IPS-20b (cell line): ENCODE results near the gene GUCY1A2.
"Not testable (repeated sequence)": the region's sequence is repeated elsewhere in the genome, so short reads cannot be mapped to it uniquely, and the experiment has no call there.

Source experiments
- H3K27ac ChIP-seq: one replicate; pipeline ENCODE4 v1.5.1; 2013; ENCODE audit warnings: low read length
- H3K27me3 ChIP-seq: 2 replicates; pipeline ENCODE4 v1.6.1; 2013; ENCODE audit warnings: mild to moderate bottlenecking, low read length, inconsistent platforms; ENCODE audit not compliant: insufficient read depth
- H3K36me3 ChIP-seq: 2 replicates; pipeline ENCODE4 v1.6.1; 2013; ENCODE audit warnings: low read depth, mild to moderate bottlenecking, inconsistent platforms, low read length, moderate library complexity; ENCODE audit not compliant: insufficient read depth
- H3K4me1 ChIP-seq: 2 replicates; pipeline ENCODE4 v1.6.1; 2013; ENCODE audit warnings: mild to moderate bottlenecking, control low read depth, inconsistent platforms, low read length, moderate library complexity; ENCODE audit not compliant: insufficient read depth
- H3K4me3 ChIP-seq: 2 replicates; pipeline ENCODE4 v1.5.1; 2013; ENCODE audit warnings: mild to moderate bottlenecking, low read length, inconsistent platforms
- H3K9ac ChIP-seq: 2 replicates; pipeline ENCODE4 v1.6.1; 2013; ENCODE audit warnings: low read depth, mild to moderate bottlenecking, inconsistent platforms, low read length, moderate library complexity
- H3K9me3 ChIP-seq: 2 replicates; pipeline ENCODE4 v1.6.1; 2013; ENCODE audit warnings: mild to moderate bottlenecking, low read depth, low read length, inconsistent platforms; ENCODE audit not compliant: insufficient read depth

GUCY1A2 gene

GRCh38 chr11:106826558-106826957, 191.7 kb downstream of the GUCY1A2 start:
- H3K36me3 ChIP-seq, H3K4me1 ChIP-seq, H3K9ac ChIP-seq: not testable (repeated sequence)

GRCh38 chr11:106821826-106822225, 196.4 kb downstream of the GUCY1A2 start:
- Histone ChIP-seq H3K27me3 (no peaks in the 10 kb centered on the region), H3K4me3 (no peak overlapping the region), H3K36me3 (no peaks in the 10 kb centered on the region)

More at GRCh38 chr11:106826558-106826957, 191.7 kb downstream of the GUCY1A2 start:
- not testable (repeated sequence) for H3K27me3 ChIP-seq, H3K9me3 ChIP-seq, H3K27ac ChIP-seq, H3K4me3 ChIP-seq

GRCh38 chr11:106821291-106821690, 197.0 kb downstream of the GUCY1A2 start:
- no peak overlapping the region for H3K27ac ChIP-seq
- no peaks in the 10 kb centered on the region for H3K9me3 ChIP-seq
- no peaks in the 10 kb centered on the region for H3K27me3 ChIP-seq
- H3K9ac ChIP-seq = no peak overlapping the region
- peaks cover 9% of the 10 kb centered on the region; the same call in 1 of the 2 replicates for H3K4me1 ChIP-seq
- no peaks in the 10 kb centered on the region for H3K36me3 ChIP-seq
- no peak overlapping the region for H3K4me3 ChIP-seq

More at GRCh38 chr11:106821826-106822225, 196.4 kb downstream of the GUCY1A2 start:
- Histone ChIP-seq H3K9ac (no peak overlapping the region), H3K4me1 (peaks cover 9% of the 10 kb centered on the region; the same call in 1 of the 2 replicates), H3K27ac (no peak overlapping the region), H3K9me3 (no peaks in the 10 kb centered on the region)

GRCh38 chr11:106818443-106818842, 199.8 kb downstream of the GUCY1A2 start:
- Histone ChIP-seq H3K9ac (no peak overlapping the region), H3K27me3 (no peaks in the 10 kb centered on the region), H3K27ac (no peak overlapping the region), H3K4me3 (no peak overlapping the region), H3K4me1 (peaks cover 9% of the 10 kb centered on the region; the same call in 1 of the 2 replicates), H3K36me3 (no peaks in the 10 kb centered on the region), H3K9me3 (no peaks in the 10 kb centered on the region)

- Histone ChIP-seq H3K36me3 (no peaks in the 10 kb centered on the region), H3K27me3 (no peaks in the 10 kb centered on the region), H3K27ac (no peak overlapping the region), H3K9me3 (no peaks in the 10 kb centered on the region), H3K4me1 (no peaks in the 10 kb centered on the region), H3K4me3 (no peak overlapping the region), H3K9ac (no peak overlapping the region)
Measured at GRCh38 chr11:106815209-106815608, 203.1 kb downstream of the GUCY1A2 start.

- H3K9me3 ChIP-seq = no peaks in the 10 kb centered on the region
- no peak overlapping the region for H3K27ac ChIP-seq
- H3K4me1 ChIP-seq = no peaks in the 10 kb centered on the region
- H3K4me3 ChIP-seq = no peak overlapping the region
- H3K9ac ChIP-seq = no peak overlapping the region
- H3K27me3 ChIP-seq = no peaks in the 10 kb centered on the region
- no peaks in the 10 kb centered on the region for H3K36me3 ChIP-seq
Measured at GRCh38 chr11:106813806-106814205, 204.5 kb downstream of the GUCY1A2 start.

GRCh38 chr11:106794058-106794457, 224.2 kb downstream of the GUCY1A2 start:
- Histone ChIP-seq H3K27me3 (no peaks in the 10 kb centered on the region), H3K27ac (no peak overlapping the region), H3K9me3 (peaks cover 3% of the 10 kb centered on the region; the same call in 1 of the 2 replicates), H3K9ac (no peak overlapping the region), H3K4me3 (no peak overlapping the region), H3K4me1 (no peaks in the 10 kb centered on the region), H3K36me3 (no peaks in the 10 kb centered on the region)

- H3K9ac ChIP-seq = no peak overlapping the region
- H3K4me1 ChIP-seq = no peaks in the 10 kb centered on the region
- no peaks in the 10 kb centered on the region for H3K27me3 ChIP-seq
- no peak overlapping the region for H3K27ac ChIP-seq
- peaks cover 6% of the 10 kb centered on the region; the same call in 1 of the 2 replicates for H3K9me3 ChIP-seq
- H3K4me3 ChIP-seq = no peak overlapping the region
- H3K36me3 ChIP-seq = no peaks in the 10 kb centered on the region
Measured at GRCh38 chr11:106789406-106789805, 228.9 kb downstream of the GUCY1A2 start.

- Histone ChIP-seq H3K9me3 (peaks cover 6% of the 10 kb centered on the region; the same call in 1 of the 2 replicates), H3K27me3 (no peaks in the 10 kb centered on the region), H3K9ac (no peak overlapping the region), H3K27ac (no peak overlapping the region), H3K4me1 (no peaks in the 10 kb centered on the region), H3K36me3 (no peaks in the 10 kb centered on the region), H3K4me3 (no peak overlapping the region)
Measured at GRCh38 chr11:106787454-106787853, 230.8 kb downstream of the GUCY1A2 start.

- no peak overlapping the region for H3K27ac ChIP-seq
- no peak overlapping the region for H3K9ac ChIP-seq
- H3K9me3 ChIP-seq = peaks cover 6% of the 10 kb centered on the region; the same call in 1 of the 2 replicates
- H3K27me3 ChIP-seq = no peaks in the 10 kb centered on the region
- H3K4me3 ChIP-seq = no peak overlapping the region
- no peaks in the 10 kb centered on the region for H3K36me3 ChIP-seq
- no peaks in the 10 kb centered on the region for H3K4me1 ChIP-seq
Measured at GRCh38 chr11:106785913-106786650, 232.2 kb downstream of the GUCY1A2 start.

GRCh38 chr11:106777302-106777701, 241.0 kb downstream of the GUCY1A2 start:
- H3K9ac ChIP-seq, H3K27me3 ChIP-seq, H3K4me1 ChIP-seq, H3K9me3 ChIP-seq, H3K36me3 ChIP-seq, H3K4me3 ChIP-seq, H3K27ac ChIP-seq: not testable (repeated sequence)

GRCh38 chr11:106770489-106771085, 247.7 kb downstream of the GUCY1A2 start:
- no peak overlapping the region for H3K9ac ChIP-seq
- no peaks in the 10 kb centered on the region for H3K9me3 ChIP-seq
- H3K4me3 ChIP-seq = no peak overlapping the region
- H3K27ac ChIP-seq = no peak overlapping the region
- H3K36me3 ChIP-seq = no peaks in the 10 kb centered on the region
- H3K4me1 ChIP-seq = peaks cover 3% of the 10 kb centered on the region; the same call in 1 of the 2 replicates
- H3K27me3 ChIP-seq = no peaks in the 10 kb centered on the region
